GM12892 (cell line): ENCODE measurements around the gene GIPC2.

Source experiments
- POLR2A ChIP-seq: IDR thresholded peaks from 2 replicates; pipeline ENCODE4 v1.6.1; 2011; ENCODE audit warnings: low read depth, low read length, control low read depth
- POLR2AphosphoS5 ChIP-seq: IDR thresholded peaks from 2 replicates; pipeline ENCODE4 v1.6.1; 2011; ENCODE audit warnings: low read depth, low read length, control low read depth

GRCh38 chr1:78073441-78073840 is 27.7 kb downstream of the GIPC2 start:
- no peak for TF ChIP-seq POLR2A
- no peak for TF ChIP-seq POLR2AphosphoS5
